ENCODE data around the gene SLC35G3. TPM values are rescaled to one million over a fixed set of nuclear protein-coding genes. Genes with fewer than 3 reads are reported as not detected.
"Not testable (repeated sequence)": the region's sequence is repeated elsewhere in the genome, so short reads cannot be mapped to it uniquely, and the experiment has no call there.

SLC35G3 gene
- not detected in 2 replicates for total RNA-seq

DNA sequence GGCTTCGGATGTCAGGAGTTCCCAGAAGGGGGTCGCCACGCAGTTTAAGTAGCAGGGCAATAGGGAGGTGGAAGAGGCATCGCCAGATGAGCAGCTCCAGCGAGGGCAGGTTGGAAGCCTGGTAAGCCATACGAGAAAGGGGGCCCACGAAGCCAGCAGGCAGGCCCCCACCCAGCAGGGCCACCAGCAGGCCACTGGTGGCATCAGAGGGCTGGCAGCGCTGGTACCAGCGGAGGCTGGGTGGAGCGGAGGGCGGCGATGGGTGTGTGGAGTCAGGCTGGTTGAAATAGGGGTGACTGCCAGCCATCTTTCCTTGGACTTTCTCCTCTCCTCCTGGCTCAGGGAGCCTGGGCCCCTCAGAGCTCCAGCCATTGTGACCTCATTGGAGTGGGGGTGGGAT, at the start of gene SLC35G3:
Gene SLC35G3, minus strand, starts transcription at position 393 of the 400 bp plus-strand sequence. Its CDS starts 86 bp downstream, at position 307.
- DNase-seq (ENCODE audit: extremely low read depth, low read depth, low spot score): not testable (repeated sequence)

DNA sequence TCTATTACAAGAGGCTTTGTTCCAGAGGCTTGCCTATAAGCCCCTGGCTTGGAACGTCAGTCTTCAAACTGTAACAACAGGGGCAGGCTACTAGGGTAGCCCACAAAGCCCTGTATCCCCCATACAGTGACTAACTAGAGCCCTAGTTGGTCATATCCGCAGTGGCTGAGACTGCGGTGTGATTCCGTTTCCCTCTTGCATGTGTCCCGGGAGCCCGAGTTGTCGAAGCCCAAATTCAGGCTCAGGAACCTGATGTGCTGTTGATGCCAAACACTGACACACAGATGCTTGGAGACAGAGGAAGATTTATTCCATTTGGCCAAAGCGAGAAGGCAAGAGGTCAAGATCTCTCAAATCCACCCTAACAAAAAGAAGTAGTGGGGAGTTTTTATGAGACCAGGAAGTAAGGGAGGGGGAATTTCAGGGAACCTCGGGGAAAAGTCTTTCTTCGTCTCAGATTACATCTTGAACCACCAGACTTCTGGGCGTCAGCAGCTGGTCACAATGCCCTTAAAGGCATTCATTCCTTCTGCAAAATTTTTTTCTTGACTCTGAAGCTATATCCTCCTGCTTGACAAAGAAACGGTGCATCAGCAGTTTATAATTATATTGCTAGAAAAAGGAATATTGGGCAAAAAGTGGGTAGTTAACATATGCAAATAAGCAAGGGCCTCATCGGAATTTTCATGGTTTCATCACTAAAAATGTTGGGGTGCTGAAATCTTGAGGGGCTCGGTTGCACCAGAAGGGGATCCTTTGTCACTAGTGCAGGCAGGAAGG, 49.6 kb upstream of the SLC35G3 start:
- DNase-seq (ENCODE audit: extremely low read depth, low read depth, low spot score): no peak

DNA sequence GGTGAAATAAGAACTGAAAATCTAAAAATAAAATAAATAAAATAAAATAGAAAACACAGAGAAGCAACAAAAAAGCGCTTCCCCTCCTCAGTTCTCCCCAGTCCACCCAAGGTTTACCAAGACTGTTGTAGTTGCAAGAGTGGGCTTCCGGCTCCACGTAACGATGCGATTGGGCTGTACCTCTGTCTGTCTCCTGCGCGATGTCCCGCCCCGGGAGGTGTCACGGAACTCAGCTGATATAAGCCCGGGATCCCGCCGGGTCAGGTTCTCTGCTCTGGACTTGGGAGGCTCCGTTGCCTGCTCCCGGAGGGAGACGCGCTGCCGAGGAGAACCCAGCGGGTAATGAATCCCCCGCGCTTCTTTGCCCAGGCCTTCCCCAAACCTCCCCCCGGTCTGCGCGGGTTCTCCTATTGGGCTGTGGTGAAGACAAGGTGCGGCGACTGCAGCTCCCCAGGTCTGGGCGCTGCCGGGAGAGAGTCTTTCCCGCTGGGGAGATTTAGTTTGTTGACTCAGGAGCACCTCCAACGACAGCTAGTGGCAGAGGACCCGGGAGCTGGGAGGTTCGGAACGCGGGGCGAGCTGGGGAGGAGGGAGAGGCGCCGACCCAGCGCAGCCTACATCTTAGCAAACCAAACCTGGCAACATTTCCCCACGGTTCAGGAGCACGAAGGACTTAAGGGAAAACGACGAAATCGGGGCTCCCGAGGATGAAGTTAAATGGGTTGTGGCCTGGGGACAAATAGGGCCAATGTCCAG, 48.8 kb upstream of the SLC35G3 start, which contains the start of gene SLFN5:
Gene SLFN5, plus strand, starts transcription at position 268 of the 756 bp plus-strand sequence. CDS start 15,619 bp downstream, outside the sequence.
- DNase-seq (ENCODE audit: extremely low read depth, low read depth, low spot score): no peak

DNA sequence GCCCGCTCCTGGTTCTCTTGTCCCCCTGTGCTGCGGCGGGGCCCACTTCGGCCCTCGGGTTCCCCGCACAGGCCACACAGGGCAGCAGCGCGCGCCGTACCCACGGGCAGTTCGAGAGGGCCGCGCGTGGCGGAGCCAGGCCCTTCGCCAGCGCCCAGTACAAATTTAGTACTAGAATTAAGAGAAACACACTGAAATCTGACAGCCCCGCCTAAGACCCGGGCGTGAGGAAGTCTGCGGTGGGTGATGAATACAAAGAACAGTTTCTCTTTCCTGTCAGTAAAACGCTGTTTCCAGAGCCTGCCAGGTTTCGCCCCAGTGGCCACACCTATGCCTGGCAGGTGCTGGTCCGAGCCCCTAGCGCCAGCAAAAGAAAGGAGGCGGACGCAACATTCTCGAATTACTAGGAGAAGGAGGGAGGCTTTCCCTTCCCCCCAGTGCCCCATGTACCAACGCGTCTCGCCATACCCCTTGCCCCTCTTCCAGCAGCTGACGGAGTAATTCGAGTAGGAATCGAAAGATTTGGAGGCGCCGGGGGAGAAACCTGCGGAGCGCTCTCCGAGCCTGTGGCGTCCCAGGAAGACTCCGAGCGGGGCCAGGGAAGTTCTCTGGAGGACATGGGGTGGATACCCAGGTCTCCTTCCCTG, 48.1 kb upstream of the SLC35G3 start:
- no peak for DNase-seq (ENCODE audit: extremely low read depth, low read depth, low spot score)

DNA sequence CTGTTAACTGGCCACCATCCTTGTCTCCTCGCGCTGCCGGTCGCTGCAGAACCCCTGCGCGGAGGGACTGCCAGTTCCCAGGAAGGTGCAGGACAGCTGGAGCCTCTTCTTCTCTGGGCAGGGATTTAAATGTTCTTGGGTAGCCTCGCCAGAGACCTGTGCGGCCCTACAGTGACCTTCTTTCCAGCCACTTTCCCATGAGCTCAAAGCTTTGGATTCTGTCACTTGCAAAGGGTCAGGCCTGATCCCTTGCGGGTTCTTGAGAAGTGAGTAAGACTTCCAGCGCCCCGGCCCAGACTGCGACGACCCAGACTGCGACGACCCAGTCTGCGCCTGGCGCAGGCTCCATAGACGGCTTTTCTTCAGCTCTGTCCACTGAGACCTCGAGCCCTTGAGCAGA, 47.3 kb upstream of the SLC35G3 start:
- DNase-seq (ENCODE audit: extremely low read depth, low read depth, low spot score): no peak

DNA sequence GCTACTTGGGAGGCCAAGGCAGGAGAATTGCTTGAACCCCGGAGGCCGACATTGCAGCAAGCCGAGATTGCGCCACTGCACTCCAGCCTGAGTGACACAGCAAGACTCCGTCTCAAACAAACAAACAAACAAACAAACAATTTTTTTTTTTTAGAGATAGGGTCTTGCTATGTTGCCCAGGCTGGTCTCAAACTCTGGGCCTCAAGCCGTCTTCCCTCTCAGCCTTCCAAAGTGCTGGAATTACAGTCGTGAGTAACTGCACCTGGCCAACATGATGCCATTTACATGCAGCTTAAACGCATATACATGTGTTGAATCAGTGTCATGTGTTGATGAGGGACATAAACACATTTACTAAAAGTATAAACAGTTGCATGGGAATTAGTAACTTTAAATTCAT, 46.7 kb upstream of the SLC35G3 start:
- no peak for DNase-seq (ENCODE audit: extremely low read depth, low read depth, low spot score)

DNA sequence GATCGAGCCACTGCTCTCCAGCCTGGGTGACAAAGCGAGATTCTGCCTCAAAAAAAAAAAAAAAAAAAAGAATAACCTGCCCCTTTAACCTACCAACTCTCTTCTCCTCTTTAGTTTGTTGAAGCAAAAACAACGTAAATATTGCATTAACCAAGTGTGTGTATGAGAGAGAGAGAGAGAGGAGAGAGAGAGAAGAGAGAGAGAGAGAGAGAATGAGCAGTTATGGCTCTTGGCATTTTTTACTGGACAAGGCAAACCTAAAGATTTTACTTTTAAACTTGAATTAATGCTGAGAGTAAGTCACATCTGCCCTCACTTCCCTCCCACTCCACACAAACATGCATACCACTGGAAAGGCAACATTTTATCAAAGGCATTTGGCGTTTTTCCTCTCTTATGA, 45.6 kb upstream of the SLC35G3 start:
- no peak for DNase-seq (ENCODE audit: extremely low read depth, low read depth, low spot score)

DNA sequence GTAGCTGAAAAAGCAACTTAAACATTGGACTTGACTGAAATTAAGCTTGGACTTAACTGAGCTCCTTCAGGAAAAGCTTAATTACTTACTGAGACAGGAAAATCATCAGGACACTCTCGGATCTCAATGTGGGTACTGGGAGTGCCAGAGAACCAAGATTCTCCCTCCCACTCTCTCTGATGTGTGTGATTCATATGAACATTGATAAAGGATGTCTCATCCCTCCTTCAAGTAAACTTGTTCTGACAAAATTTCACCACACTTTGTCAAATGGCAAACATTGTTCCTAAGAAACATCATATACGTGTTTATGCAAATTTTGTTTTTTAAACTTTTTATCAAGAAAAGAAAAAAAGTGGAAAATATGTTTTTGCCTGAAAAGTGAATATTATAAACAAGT, 44.6 kb upstream of the SLC35G3 start:
- no peak for DNase-seq (ENCODE audit: extremely low read depth, low read depth, low spot score)

DNA sequence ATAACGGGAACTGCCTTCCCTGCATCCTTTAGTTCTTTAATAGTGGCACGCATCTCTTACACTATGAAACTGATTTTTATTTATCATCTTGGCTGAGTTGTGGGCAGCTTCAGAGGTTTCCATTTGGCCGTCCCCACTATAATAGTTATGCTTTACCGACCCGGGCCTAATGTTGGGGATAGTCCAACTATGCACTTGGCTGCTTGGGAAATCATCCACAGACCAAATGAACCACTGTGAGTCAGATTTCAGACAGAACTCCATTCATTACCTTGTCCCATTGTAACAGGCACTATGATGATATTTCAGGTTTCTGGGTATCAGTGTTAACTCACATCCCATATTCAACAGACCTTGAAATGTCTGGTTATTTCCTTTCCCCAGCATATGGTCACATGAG, 42.6 kb upstream of the SLC35G3 start:
- no peak for DNase-seq (ENCODE audit: extremely low read depth, low read depth, low spot score)

DNA sequence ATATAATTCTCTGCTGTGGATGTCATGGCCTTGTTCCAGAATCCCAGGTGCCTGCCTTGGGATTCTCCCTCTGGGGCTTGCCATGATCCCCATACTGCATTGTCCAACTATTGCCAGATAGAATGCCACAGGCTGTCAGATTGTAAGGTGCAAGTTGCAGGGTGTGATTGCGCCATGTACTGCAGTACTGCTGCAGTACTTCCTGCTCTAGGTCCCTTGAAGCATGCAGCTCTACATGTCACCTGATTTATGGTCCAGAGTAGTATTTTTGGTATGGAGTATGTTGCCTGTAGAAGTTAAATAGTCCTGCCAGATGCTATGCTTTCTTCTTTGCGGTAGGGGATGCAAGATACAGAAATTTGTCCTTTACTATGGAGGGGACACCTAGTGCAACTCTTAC, 41.7 kb upstream of the SLC35G3 start:
- no peak for DNase-seq (ENCODE audit: extremely low read depth, low read depth, low spot score)

DNA sequence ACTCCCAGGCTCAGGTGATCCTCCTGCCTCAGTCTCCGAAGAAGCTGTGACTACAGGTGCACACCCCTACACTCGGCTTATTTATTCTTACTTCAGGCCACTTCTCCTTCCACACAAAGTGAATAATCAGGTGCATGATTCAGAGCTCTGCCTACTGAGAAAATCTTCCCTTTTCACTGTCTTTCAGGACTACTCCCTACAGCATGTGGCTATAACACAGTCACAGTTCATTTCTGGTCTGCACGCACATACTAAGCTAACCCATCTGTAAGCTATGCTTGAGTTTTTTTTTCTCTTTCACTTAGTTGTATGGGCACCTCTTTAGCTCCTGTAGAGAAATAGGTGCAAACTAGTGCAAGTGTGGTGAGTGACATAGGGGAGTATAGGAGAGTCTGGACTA, 41.1 kb upstream of the SLC35G3 start:
- DNase-seq (ENCODE audit: extremely low read depth, low read depth, low spot score): no peak

DNA sequence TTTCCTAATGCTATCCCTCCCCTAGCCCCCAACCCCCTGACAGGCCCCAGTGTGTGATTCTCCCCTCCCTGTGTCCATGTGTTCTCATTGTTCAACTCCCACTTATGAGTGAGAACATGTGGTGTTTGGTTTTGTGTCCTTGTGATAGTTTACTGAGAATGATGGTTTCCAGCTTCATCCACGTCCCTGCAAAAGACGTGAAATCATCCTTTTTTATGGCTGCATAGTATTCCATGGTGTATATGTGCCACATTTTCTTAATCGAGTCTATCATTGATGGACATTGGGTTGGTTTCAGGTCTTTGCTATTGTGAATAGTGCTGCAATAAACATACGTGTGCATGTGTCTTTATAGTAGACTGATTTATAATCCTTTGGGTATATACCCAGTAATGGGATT, 40.1 kb upstream of the SLC35G3 start:
- DNase-seq (ENCODE audit: extremely low read depth, low read depth, low spot score): not testable (repeated sequence)

DNA sequence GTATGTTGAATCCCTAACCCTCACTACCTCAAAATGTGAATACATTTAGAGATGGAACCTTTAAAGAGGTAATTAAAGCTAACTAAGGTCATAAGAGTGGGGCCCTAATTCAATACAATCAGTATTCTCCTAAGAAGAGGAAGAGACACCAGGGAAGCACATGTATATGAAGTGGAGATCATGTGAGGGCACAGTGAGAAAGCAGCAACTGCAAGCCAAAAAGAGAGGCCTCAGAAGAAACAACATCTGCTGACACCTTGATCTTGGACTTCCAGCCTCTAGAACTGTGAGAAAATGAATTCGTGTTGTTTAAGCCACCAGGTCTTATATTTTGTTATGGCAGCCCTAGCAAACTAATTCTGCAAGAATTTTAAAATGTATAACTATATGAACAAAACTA, 35.4 kb upstream of the SLC35G3 start:
- no peak for DNase-seq (ENCODE audit: extremely low read depth, low read depth, low spot score)

DNA sequence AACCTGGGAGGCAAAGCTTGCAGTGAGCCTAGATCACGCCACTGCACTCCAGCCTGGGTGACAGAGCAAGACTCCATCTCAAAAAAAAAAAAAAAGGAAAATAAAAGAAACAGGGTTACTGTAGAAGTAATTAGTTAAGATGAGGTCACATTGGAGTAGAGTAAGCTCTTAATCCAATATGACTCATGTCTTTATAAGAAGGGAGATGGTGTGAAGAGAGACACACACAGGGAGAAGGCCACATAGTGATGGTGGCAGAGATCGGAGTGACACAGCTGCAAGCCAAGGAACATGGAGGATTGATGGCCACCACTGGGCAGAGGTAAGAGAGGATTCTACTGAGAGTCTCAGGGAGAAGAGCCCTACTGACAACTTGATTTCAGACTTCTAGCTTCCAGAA, 33.4 kb upstream of the SLC35G3 start:
- DNase-seq (ENCODE audit: extremely low read depth, low read depth, low spot score): no peak

DNA sequence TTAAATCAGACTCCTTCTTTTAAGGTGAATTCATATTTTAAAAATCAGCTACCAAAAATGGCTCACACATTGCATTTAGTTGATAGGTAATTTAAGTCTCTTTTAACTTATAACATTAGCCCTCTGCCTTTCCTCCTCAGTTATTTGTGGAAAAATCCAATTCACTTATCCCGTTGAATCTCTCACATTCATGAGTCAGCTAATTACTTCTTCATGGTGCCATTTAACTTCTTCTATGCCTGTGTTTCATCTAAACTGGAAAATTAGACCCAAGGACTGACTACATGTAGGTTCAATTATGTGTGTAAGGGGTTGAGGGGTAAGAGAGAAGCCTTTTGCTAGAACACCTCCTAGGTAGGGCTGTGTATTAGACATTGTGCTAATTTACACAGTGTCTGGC, 30.2 kb upstream of the SLC35G3 start:
- no peak for DNase-seq (ENCODE audit: extremely low read depth, low read depth, low spot score)

DNA sequence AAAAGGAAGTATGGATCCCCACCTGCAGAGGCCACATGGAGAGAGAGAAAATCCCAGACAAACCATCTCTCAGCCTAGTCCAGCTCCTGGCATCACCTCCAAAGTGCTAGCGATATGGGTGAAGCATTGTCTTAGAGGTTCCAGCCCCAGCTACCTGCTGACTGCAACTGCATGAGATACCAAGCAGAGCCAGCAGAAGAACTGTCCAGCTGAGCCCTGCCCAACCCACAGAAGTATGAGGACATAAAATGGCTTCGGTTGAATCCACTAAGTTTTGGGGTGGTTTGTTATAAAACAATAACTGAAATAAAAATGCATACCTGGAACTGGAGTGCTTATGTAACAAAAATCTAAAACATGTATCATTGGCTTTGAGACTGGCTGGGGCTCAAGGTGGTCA, 28.3 kb upstream of the SLC35G3 start:
- no peak for DNase-seq (ENCODE audit: extremely low read depth, low read depth, low spot score)

DNA sequence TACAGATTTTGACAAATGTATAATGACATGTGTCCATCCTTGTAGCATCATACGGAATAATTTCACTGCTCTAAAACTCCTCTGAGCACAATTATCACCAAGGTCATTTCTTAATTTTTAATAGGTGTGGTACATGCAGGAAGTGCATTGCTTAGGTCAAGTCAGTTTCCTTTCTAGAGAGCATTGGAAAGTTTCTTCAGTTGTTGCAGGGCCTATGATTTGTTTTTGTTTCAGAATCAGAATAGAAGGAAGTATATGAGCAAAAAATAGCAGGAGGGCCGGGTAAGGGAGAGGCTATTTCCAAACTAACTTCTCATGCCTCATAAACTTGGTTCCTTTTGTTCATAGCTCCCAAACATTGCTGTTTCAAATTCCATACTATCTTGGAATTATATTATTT, 24.7 kb upstream of the SLC35G3 start:
- DNase-seq (ENCODE audit: extremely low read depth, low read depth, low spot score): no peak

DNA sequence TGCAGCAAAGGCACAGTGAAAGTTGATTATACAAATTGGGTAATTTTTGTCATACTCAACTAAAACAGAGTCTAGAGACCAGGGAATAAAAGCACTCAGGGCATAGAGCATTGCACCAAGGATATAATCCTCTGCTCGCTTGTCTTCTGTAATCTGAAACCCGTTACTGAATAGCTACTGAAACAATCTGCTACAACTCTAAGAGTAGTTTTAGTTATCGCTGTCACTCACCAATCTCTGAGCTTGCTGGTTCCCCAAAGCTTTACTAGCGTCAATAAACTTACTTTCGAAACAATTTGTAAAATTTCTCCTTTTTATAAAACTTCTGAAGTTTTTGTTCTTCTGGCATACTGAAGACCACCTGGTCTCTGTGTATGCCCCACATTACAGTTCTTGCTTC, 22.9 kb upstream of the SLC35G3 start:
- no peak for DNase-seq (ENCODE audit: extremely low read depth, low read depth, low spot score)

DNA sequence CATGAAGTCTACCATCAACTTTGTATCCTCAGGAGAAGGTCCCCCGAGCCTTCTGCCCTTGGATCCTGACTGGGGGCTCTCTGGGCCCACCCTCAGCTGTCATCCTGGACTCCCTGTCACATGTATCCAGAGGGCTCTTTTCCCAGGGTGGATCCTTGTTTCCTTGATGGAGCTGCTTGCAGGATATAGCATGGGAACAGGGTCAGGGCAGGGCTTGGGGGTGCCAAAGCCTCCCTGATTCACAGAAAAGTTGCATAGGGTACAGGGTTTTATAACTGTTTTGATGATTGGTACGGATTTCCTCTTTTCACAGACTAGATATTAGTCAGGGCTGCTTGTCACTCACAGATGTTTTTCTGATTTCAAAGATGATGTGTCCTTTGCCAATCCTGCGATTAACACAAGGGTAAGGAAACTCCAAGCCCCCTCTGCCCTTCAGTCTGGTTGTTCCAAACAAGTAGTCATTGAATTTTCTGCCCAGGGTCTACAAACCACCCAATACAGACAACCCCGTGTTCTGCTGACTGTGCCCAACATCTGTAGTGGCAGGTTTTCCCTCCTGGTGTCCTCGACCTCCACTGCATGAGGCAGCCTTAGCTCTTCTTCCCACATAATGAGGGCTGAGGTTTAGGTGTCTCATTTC, 20.6 kb upstream of the SLC35G3 start:
- no peak for DNase-seq (ENCODE audit: extremely low read depth, low read depth, low spot score)

DNA sequence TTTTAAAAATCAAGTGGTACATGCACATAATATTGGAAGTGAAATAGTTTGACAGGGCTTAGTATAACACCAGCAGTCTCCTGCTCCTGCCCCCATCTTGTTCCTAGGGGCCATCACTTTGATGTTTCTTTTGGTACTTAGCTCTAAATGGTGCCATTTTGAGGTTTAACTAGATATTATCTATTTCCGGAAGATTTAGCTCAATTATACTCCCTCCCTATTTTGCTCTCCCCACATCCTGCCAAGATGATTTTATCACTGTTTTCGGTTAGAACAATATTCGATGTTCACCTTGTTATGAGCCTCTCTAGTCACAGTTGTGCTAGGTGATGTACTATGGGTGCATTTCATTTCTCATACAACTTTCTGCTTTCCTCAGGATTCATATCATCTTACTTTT, 20.0 kb upstream of the SLC35G3 start:
- no peak for DNase-seq (ENCODE audit: extremely low read depth, low read depth, low spot score)

DNA sequence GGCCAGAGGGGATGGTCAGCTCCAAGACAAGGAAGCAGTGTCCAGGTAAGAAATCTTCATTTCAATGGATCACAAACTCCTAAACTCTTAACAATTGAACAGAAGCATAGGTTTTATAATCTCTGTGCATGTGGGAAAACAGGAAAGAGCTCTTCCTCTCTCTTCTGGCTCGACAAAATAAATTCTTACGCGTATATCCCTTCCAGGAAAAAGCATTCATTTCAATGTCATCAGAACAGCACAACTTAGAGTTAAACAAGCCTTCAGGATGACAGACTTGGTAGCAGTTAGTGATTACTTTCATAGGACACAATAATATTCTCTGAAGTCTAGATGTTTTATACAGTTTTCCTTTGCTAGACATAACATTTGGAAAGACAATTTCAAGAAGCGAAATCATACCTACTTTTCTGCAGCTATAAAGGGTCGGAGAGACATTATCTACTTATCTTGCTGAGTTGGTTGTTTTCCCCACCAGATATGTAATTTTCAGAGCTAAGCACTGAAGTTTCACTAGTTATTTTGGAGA, 19.3 kb upstream of the SLC35G3 start:
- no peak for DNase-seq (ENCODE audit: extremely low read depth, low read depth, low spot score)
